GM18505 (cell line): ENCODE results near the gene AHRR.
"Not testable (repeated sequence)": the region's sequence is repeated elsewhere in the genome, so short reads cannot be mapped to it uniquely, and the experiment has no call there.

Source experiments
- ATAC-seq: cut with Tn5 transposase; IDR thresholded peaks from one replicate; pipeline ENCODE4 v1.9.1; 2021; ENCODE audit not compliant: unreplicated experiment
- POLR2A ChIP-seq: IDR thresholded peaks from 4 replicates; pipeline ENCODE4 v1.6.1; 2011; ENCODE audit warnings: borderline replicate concordance; ENCODE audit not compliant: insufficient read depth, insufficient read length; ENCODE audit errors: extremely low read depth

Gene AHRR

GRCh38 chr5:321230-321725 is at the start of gene AHRR:
Gene AHRR, plus strand, starts transcription at chr5:321714. Its CDS starts 22,189 bp downstream, at chr5:343903.
- peak; percentile 34 for TF ChIP-seq POLR2A
- ATAC-seq = peak; percentile 47

GRCh38 chr5:271828-272167 is 49.7 kb upstream of the AHRR start:
- not testable (repeated sequence) for ATAC-seq

DNA sequence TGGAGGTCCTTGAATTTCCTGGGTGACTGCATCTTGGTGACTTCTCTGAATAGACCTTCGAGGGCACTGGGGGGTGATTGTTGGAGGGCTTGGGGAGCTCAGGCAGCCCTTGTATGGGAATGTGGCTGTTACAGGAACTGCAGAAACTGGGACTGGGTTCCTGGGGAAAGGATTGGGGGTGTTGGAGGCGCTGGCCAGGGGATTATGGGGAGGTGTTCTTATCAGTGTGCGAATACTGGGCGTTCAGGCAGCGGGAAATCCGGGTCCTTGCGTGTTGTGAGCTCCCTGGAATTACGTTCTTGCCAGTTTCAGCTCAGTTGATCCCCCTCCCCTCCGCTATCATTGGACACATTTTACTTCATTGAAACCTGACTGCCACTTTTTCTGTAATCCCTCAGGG is 48.4 kb upstream of the AHRR start:
- not testable (repeated sequence) for ATAC-seq

GRCh38 chr5:273491-273890 is 48.0 kb upstream of the AHRR start:
- not testable (repeated sequence) for ATAC-seq

DNA sequence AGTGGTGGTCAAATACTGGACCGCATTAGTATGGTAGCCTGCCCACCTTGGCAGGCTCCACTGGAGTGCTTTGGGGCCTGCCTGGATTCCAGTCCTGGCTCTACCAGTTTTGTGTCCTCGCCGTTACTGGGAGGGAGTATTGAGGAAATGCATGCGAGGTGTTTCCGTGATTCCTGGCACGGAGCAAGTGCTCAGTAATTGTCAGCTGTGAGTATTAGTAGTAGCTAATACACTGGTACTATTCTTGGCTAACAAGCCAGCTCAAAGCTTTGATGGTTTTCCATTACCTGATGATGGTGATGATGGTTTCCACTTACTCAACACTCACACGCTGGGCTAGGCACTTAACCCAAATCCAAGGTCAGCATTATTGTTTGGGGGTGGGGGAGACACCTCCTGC is 47.2 kb upstream of the AHRR start:
- ATAC-seq = not testable (repeated sequence)

GRCh38 chr5:278646-279045 is 42.9 kb upstream of the AHRR start:
- no peak for TF ChIP-seq POLR2A

GRCh38 chr5:279051-279665 is 42.4 kb upstream of the AHRR start:
- ATAC-seq = not testable (repeated sequence)

More at GRCh38 chr5:278646-279045, 42.9 kb upstream of the AHRR start:
- no peak for ATAC-seq

DNA sequence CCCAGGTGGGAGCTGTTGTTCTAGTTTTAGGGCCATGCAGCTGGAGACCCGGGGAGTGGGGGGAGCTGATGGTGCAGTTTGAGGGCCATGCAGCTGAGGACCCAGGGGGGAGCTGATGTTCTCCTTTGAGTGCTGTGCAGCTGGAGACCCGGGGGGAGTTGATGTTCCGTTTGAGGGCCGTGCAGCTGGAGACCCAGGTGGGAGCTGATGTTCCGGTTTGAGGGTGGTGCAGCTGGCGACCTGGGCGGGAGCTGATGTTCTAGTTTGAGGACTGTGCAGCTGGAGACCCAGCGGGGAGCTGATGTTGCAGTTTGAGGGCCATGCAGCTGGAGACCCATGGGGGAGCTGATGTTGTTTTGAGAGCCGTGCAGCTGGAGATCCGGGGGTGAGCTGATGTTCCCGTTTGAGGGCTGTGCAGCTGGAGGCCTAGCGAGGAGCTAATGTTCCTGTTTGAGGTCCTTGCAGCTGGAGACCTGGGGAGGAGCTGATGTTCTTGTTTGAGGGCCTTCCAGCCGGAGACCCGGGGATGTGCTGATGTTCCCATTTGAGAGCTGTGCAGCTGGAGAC is 35.4 kb upstream of the AHRR start:
- ATAC-seq = no peak
- no peak for TF ChIP-seq POLR2A

DNA sequence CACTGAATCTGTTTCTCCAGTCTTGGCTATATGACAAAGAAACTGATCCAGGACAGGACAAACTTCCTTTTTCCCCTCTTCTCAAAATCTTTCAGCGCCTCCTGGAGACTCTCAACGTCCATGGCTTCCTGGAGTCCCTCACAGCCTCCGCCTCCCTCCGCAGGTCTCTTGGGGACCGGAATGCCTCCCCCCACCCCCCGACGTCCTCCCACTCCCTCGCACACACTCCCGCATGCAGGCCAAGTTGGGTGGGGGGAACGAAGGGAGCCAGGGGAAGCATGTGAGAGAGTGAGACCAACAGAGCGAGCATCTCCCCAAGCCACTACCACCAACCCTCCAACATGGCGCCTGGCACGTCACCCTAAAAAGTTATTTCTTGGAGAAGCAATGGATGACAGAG is 31.3 kb upstream of the AHRR start:
- ATAC-seq = not testable (repeated sequence)

- not testable (repeated sequence) for ATAC-seq
Measured at GRCh38 chr5:291345-291744, 30.2 kb upstream of the AHRR start.

DNA sequence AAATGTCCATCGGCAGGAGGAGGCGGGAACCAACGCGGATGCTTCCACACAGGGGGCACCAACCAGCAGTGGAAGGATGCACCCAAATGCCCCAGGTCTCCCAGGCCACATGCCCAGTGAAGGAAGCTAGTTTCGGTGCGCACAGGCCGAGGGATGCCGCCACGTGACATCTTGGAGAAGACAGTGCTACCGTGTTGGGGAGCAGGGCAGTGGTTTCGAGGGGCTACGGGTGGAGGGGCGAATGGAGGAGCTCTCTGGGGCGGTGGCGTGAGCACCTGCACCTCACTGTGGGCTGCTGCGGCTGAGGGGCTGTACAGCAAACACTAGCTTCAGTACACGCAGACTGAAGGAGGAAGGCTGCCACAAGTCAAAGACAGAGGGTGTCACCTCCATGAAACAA is 26.7 kb upstream of the AHRR start:
- not testable (repeated sequence) for ATAC-seq

- not testable (repeated sequence) for ATAC-seq
Measured at GRCh38 chr5:296207-296606, 25.3 kb upstream of the AHRR start.

GRCh38 chr5:296954-297353 is 24.6 kb upstream of the AHRR start:
- ATAC-seq = not testable (repeated sequence)

DNA sequence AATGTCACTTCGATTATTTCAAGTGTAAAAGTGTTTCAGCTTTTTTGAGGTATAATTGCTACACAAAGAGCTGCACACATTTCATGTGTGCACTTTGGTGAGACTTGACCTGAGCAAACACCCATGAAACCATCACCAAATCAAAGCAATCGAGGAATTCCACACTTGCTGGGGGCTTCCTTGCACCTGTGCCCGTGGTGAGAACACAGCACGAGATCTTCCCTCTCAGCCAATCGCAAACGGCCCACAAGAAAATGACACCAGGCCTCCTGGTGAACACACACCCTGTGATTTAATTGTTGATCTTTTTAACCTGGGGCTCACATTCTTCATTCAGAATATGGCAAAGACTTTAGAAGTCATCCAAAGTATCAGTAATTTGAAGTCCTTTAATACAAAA is 24.1 kb upstream of the AHRR start:
- ATAC-seq = not testable (repeated sequence)

DNA sequence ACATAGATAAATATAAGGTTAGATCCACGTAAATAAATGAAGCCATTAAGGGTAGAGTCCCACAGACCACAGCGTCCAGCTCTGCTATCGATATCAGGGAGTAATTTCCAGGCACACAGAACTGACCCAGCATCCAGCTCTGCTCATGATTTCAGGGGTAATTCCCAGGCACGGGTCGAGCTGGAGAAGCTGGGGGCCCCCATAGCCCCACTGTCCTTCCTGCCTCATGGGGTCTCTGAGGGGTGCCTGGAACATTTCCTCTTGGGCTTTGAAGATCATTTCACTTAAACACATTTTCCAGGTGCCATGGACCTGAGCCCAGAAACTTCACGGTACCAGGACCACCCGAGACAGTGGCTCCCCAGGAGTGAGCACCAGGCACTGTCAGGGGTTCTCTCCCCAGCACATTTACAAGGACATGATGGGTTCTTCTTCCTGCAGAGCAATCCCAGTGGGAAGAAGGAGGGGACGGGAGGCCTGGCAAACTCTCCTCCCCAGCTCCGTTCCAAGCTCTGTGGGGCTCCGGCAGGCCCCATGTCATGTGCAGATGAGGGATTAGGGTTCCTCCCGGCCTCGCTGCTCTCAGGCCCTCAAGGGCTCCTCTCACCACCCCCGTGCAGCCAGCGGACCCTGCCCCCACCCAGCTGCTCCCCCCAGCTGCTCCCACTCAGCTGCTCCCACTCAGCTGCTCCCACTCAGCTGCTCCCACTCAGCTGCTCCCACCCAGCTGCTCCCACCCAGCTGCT is 23.4 kb upstream of the AHRR start:
- ATAC-seq = not testable (repeated sequence)

GRCh38 chr5:298737-299125 is 22.8 kb upstream of the AHRR start:
- no peak for TF ChIP-seq POLR2A
- ATAC-seq = no peak

GRCh38 chr5:299921-300320 is 21.6 kb upstream of the AHRR start:
- not testable (repeated sequence) for ATAC-seq

DNA sequence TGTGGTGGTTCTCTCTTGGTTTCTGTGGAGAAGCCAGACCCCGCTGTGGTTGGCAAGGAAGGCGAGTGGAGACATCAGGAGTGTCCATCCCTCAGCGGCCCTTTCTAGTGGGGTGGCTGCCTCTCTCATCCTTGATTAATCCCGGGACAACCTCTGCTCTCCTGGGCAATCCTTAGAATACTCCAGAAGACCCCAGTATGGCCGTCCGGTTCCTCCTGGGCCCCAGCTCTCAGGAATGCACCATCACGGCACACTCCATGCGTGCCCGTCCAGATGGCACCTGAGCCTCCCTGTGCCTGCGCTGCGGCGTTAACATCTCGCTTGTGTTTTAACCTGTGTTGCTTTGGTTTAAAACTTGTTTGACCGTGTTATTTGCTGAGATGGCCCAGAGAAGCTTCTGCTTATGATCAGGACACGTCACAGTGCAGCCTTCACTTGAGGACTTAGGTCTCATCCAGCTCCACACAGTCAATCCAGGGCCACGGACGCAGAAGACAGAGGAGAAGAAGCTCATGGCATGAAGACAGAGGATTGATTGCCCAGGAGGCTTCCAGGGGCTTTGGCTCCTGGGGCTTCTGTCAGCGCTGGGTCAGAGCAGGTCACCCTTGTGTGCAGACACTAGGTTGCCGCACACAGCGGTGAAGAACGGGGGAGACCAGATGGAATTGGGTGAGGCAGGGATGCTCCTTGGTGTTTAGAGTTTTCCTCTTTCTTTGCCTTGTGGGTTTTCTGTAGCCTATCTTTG is 20.7 kb upstream of the AHRR start:
- not testable (repeated sequence) for ATAC-seq

DNA sequence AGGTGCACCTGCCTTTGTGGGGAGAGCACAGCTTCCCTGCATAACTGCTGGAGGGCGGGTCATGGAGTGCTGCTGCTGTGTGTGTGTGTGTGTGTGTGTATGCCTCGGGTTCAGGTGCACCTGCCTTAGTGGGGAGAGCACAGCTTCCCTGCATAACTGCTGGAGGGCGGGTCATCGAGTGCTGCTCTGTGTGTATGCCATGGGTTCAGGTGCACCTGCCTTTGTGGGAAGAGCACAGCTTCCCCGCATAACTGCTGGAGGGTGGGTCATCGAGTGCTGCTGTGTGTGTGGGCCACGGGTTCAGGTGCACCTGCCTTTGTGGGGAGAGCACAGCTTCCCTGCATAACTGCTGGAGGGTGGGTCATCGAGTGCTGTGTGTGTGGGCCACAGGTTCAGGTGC is 19.1 kb upstream of the AHRR start:
- ATAC-seq = not testable (repeated sequence)
